ENCODE data around the gene KRT28. TPM values are rescaled to one million over a fixed set of nuclear protein-coding genes. Genes with fewer than 3 reads are reported as not detected.

KRT28 gene
- total and polyA plus RNA-seq, 2 donors (not counting 3 experiments of a cell fraction or from before 2014, with no cell fraction given): not detected

GRCh38 chr17:40782450-40782849 is 17.3 kb downstream of the KRT28 start, which contains the start of gene KRT27:
TSS of gene KRT27 (minus strand) at chr17:40782550. CDS start at chr17:40782493, 57 bp downstream.
- no peaks in the 10 kb centered on the region for H3K9me3 ChIP-seq (replicated peaks; ENCODE audit: control insufficient read depth, insufficient read depth, low read length)
- no peaks in the 10 kb centered on the region for H3K79me2 ChIP-seq (ENCODE audit: control insufficient read depth, insufficient read depth, low read length)
- ChIA-PET POLR2A (no interaction called here), CTCF (no interaction called here)
- H3K9me1 ChIP-seq (replicated peaks; ENCODE audit: control insufficient read depth, extremely low read depth, insufficient read depth, low read length): no peaks in the 10 kb centered on the region
- H3K9ac ChIP-seq (replicated peaks; ENCODE audit: extremely low read depth, insufficient read depth, low read length): no peak within 1 kb of the TSS
- no peak within 1 kb of the TSS for H3K27ac ChIP-seq (ENCODE audit: insufficient read depth, low read depth, low read length)
- BruUV-seq (replicated peaks): no TSS peak
- no peaks in the 10 kb centered on the region for H3K4me1 ChIP-seq (ENCODE audit: control insufficient read depth, extremely low read depth, insufficient read depth, low read length)
- no peak for FAIRE-seq
- no peak within 1 kb of the TSS for H2AFZ ChIP-seq (ENCODE audit: low read depth, low read length)
- intact Hi-C loops (cut with micrococcal nuclease): no loop called here
- H4K20me1 ChIP-seq (replicated peaks; ENCODE audit: control insufficient read depth, extremely low read depth, insufficient read depth, low read length): no peaks in the 10 kb centered on the region
- H3K27me3 ChIP-seq (ENCODE audit: control insufficient read depth in 2 of 2, insufficient read depth in 2 of 2, low read length in 2 of 2): peaks cover 8 to 18% of the 10 kb centered on the region in 2 experiments
- no peak for DNase-seq (ENCODE audit: low read depth, low spot score)
- no peak within 1 kb of the TSS for H3K4me3 ChIP-seq (replicated peaks in 1 of 3; ENCODE audit: insufficient read depth in 1 of 3, low read depth in 1 of 3, low read length in 3 of 3)
- no peaks in the 10 kb centered on the region for H3K36me3 ChIP-seq (ENCODE audit: control insufficient read depth in 2 of 2, extremely low read depth in 1 of 2, insufficient read depth in 2 of 2, low read length in 2 of 2)
- no peak within 1 kb of the TSS for H3K4me2 ChIP-seq (ENCODE audit: insufficient read depth, low read length)
- dilution Hi-C loops (cut with MboI; ENCODE audit: extremely low pct_ligation_motif_present, low sequenced_read_pairs): no loop called here
- no peak for TF ChIP-seq CTCF (IDR thresholded peaks at IDR 0.05; ENCODE audit: extremely low read depth in 1 of 2, insufficient read depth in 1 of 2, low read depth in 1 of 2, low read length in 2 of 2)
- no peak for TF ChIP-seq MYC (IDR thresholded peaks at IDR 0.05; ENCODE audit: low read depth, low read length)
- no peak for TF ChIP-seq POLR2A (IDR thresholded peaks at IDR 0.05; ENCODE audit: low read depth, low read length)
- TF ChIP-seq EZH2 (IDR thresholded peaks at IDR 0.05; ENCODE audit: borderline replicate concordance, low read depth, low read length, severe bottlenecking): no peak
- no peak for TF ChIP-seq JUN (IDR thresholded peaks at IDR 0.05; ENCODE audit: borderline replicate concordance, insufficient read depth, insufficient read length, low read depth)
- no peak for TF ChIP-seq POLR2AphosphoS5 (IDR thresholded peaks at IDR 0.05; ENCODE audit: insufficient read depth, low read depth, low read length)
- TF ChIP-seq GATA2 (IDR thresholded peaks at IDR 0.05; ENCODE audit: insufficient read depth, insufficient read length, low read depth, low read length): no peak
- no peak for TF ChIP-seq FOS (IDR thresholded peaks at IDR 0.05; ENCODE audit: borderline replicate concordance, insufficient read depth, low read length)
- no peak for TF ChIP-seq MAX (IDR thresholded peaks at IDR 0.05; ENCODE audit: insufficient read depth, insufficient read length)

Data from endothelial cell of umbilical vein (primary cell).